Measurements from ENCODE around the gene METTL23.
A peak's percentile ranks its signal among the peaks of the same experiment; 100 is the strongest.
"Not testable (repeated sequence)": the region's sequence is repeated elsewhere in the genome, so short reads cannot be mapped to it uniquely, and the experiment has no call there.

The METTL23 gene

GRCh38 chr17:76735586-76736348, 9.1 kb downstream of the METTL23 start:
- FAIRE-seq, result no peak

GRCh38 chr17:76736349-76737081, 9.9 kb downstream of the METTL23 start:
- no peak for FAIRE-seq

- FAIRE-seq, result peak; percentile 91
These were observed 10.5 kb downstream of the METTL23 start, which contains the start of gene SRSF2 for GRCh38 chr17:76737082-76737675. Gene SRSF2, minus strand, starts transcription at chr17:76737331. Its CDS starts 171 bp downstream, at chr17:76737160.

- no peak for FAIRE-seq
These were observed 11.2 kb downstream of the METTL23 start, which contains the start of gene MFSD11 for GRCh38 chr17:76737676-76738467. Gene MFSD11, plus strand, starts transcription at chr17:76738119. Its CDS starts 234 bp downstream, at chr17:76738353.

GRCh38 chr17:76738468-76738850, 11.8 kb downstream of the METTL23 start:
- FAIRE-seq, result no peak

GRCh38 chr17:76739568-76740115, 13.0 kb downstream of the METTL23 start:
- FAIRE-seq, result not testable (repeated sequence)

GRCh38 chr17:76740329-76741118, 13.9 kb downstream of the METTL23 start:
- FAIRE-seq, result no peak

GRCh38 chr17:76742958-76743357, 16.3 kb downstream of the METTL23 start:
- no peak for FAIRE-seq

GRCh38 chr17:76744747-76745146, 18.1 kb downstream of the METTL23 start:
- FAIRE-seq, result no peak

GRCh38 chr17:76745785-76746184, 19.1 kb downstream of the METTL23 start:
- not testable (repeated sequence) for FAIRE-seq

GRCh38 chr17:76747716-76748363, 21.2 kb downstream of the METTL23 start:
- no peak for FAIRE-seq

- no peak for FAIRE-seq
These were observed 22.0 kb downstream of the METTL23 start for GRCh38 chr17:76748657-76749056.

GRCh38 chr17:76751416-76751993, 24.9 kb downstream of the METTL23 start:
- FAIRE-seq, result no peak

GRCh38 chr17:76752006-76752405, 25.4 kb downstream of the METTL23 start:
- FAIRE-seq, result no peak

- FAIRE-seq, result no peak
These were observed 26.7 kb downstream of the METTL23 start for GRCh38 chr17:76753061-76753961.

GRCh38 chr17:76755285-76755684, 28.6 kb downstream of the METTL23 start:
- no peak for FAIRE-seq

- no peak for FAIRE-seq
These were observed 30.6 kb downstream of the METTL23 start for GRCh38 chr17:76757256-76757655.

GRCh38 chr17:76758570-76758969, 31.9 kb downstream of the METTL23 start:
- no peak for FAIRE-seq

- FAIRE-seq, result no peak
These were observed 46.3 kb downstream of the METTL23 start for GRCh38 chr17:76772842-76773525.

Measured in A204.1 (cell line).